Cardiac muscle cell (in vitro differentiated cells and primary cell): ENCODE data around the gene LRIG1. TPM values are rescaled to one million over a fixed set of nuclear protein-coding genes. Genes with fewer than 3 reads are reported as not detected.

ENCODE experiments used
- DNase-seq, 2 donors: peaks; one replicate each; pipeline versions ENCODE4 v3.0.0 to v3.0.0-alpha.2; 2010 to 2017; ENCODE audit warnings: low read depth in 1 of 2, low spot score in 1 of 2
- H3K27ac ChIP-seq: fragments of 200-600 bp; sonication (generic); 2 replicates; pipeline ENCODE4 v1.5.1; 2016
- H3K27me3 ChIP-seq: fragments of 200-600 bp; sonication (generic); 2 replicates; pipeline ENCODE4 v1.6.0; 2016; ENCODE audit warnings: control low read depth
- H3K36me3 ChIP-seq: fragments of 200-600 bp; sonication (generic); 2 replicates; pipeline ENCODE4 v1.5.1; 2016; ENCODE audit warnings: control low read depth
- H3K4me1 ChIP-seq: fragments of 200-600 bp; sonication (generic); 2 replicates; pipeline ENCODE4 v1.8.1; 2017; ENCODE audit warnings: low read depth, mild to moderate bottlenecking, mixed run types
- H3K4me3 ChIP-seq: fragments of 200-600 bp; sonication (generic); 2 replicates; pipeline ENCODE4 v1.5.1; 2016; ENCODE audit warnings: mild to moderate bottlenecking
- H3K9me3 ChIP-seq: fragments of 200-600 bp; sonication (generic); 2 replicates; pipeline ENCODE4 v1.5.1; 2017; ENCODE audit warnings: low read depth, mild to moderate bottlenecking, control low read depth
- polyA plus RNA-seq: library from polyadenylated mRNA; unstranded; fragments of >200 nt; fragmentation: Nextera tagmentation; extraction: Ambion mirVana; gene quantifications from 2 replicates; pipeline ENCODE4 v1.2.1, GENCODE V29; 2016
- total RNA-seq: library from RNA; depleted of rRNA; stranded (reverse); fragments of >200 nt; gene quantifications from 2 replicates; pipeline ENCODE4 v1.2.3, GENCODE V29; 2016
- TF ChIP-seq, protein P1 (sequence below): IDR thresholded peaks from 2 replicates; pipeline ENCODE4 v1.5.1; 2012; ENCODE audit warnings: low read depth, mild to moderate bottlenecking, low read length

LRIG1 gene
- total and polyA plus RNA-seq, 2 experiments from 2014 or later = 27.8 to 51.1 TPM

DNA sequence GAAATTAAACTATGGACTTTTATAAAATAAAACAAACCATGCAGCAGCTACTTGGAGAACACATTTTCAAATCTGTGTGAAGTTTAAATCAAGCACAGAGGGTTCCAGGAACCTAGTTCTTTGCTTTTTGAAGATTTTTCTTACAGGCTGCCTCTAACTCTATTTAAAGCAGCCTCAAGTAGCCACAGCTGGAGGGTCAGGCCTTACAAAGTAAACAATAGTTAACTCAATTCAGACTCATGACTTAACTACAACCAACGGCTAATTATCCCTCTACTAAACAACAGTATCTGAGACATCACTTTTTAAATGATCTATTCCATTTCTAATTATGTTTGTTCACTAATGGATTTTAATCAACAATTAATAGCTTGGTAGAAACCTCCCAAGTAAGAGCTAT, 9.8 kb downstream of the LRIG1 start:
- Histone ChIP-seq H3K27me3 (no peaks in the 10 kb centered on the region), H3K4me1 (peaks cover 71% of the 10 kb centered on the region), H3K27ac (no peak overlapping the region), H3K36me3 (no peaks in the 10 kb centered on the region), H3K4me3 (no peak overlapping the region), H3K9me3 (no peaks in the 10 kb centered on the region)
- TF ChIP-seq, protein P1, sequence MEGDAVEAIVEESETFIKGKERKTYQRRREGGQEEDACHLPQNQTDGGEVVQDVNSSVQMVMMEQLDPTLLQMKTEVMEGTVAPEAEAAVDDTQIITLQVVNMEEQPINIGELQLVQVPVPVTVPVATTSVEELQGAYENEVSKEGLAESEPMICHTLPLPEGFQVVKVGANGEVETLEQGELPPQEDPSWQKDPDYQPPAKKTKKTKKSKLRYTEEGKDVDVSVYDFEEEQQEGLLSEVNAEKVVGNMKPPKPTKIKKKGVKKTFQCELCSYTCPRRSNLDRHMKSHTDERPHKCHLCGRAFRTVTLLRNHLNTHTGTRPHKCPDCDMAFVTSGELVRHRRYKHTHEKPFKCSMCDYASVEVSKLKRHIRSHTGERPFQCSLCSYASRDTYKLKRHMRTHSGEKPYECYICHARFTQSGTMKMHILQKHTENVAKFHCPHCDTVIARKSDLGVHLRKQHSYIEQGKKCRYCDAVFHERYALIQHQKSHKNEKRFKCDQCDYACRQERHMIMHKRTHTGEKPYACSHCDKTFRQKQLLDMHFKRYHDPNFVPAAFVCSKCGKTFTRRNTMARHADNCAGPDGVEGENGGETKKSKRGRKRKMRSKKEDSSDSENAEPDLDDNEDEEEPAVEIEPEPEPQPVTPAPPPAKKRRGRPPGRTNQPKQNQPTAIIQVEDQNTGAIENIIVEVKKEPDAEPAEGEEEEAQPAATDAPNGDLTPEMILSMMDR = no peak
- DNase-seq = no peak

DNA sequence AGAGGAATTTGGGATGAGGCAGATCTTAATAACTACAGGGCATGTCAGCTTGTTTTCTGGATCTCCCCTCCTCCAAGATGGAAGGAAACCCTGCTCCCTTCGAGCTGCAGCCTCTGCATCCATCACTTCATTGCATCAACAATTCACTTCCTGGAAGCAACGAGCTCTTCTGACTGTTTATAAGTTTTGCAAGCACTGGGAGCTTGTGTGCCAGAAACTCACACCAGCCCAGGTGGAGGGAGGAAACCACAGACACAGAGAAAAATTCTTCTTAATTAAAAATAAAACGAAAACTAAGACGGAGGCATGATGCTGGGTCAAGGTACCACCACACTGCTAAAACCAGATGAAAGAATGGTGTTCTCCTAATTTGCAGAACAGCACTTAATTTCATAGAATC, 10.6 kb downstream of the LRIG1 start:
- Histone ChIP-seq H3K36me3 (no peaks in the 10 kb centered on the region), H3K9me3 (no peaks in the 10 kb centered on the region), H3K27ac (no peak overlapping the region), H3K4me1 (peaks cover 69% of the 10 kb centered on the region), H3K4me3 (no peak overlapping the region), H3K27me3 (no peaks in the 10 kb centered on the region)
- peak in 1 of 2 donors; percentile 36 for DNase-seq
- TF ChIP-seq, protein P1 = no peak

DNA sequence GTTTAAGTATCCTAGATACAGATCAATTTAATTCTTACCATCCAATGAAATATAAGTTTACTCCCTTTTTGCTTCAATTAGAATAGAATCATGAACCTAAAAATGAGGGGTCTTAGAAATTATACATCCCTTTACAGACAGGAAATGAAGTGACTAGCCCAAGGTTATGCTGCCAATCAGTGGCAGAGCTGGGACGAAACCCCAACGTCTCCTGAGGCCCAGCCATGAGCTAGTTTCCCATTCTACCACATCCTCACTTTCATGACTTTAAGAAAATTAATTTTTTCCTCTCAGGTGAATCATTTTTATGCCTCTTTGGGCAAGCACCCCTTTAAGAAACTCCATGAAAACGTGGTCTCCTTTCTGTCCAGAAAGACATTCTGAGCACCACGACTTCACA, 11.2 kb downstream of the LRIG1 start:
- Histone ChIP-seq H3K36me3 (no peaks in the 10 kb centered on the region), H3K9me3 (no peaks in the 10 kb centered on the region), H3K27me3 (no peaks in the 10 kb centered on the region), H3K4me1 (peaks cover 65% of the 10 kb centered on the region), H3K27ac (no peak overlapping the region), H3K4me3 (no peak overlapping the region)
- DNase-seq = no peak
- TF ChIP-seq, protein P1 = no peak

DNA sequence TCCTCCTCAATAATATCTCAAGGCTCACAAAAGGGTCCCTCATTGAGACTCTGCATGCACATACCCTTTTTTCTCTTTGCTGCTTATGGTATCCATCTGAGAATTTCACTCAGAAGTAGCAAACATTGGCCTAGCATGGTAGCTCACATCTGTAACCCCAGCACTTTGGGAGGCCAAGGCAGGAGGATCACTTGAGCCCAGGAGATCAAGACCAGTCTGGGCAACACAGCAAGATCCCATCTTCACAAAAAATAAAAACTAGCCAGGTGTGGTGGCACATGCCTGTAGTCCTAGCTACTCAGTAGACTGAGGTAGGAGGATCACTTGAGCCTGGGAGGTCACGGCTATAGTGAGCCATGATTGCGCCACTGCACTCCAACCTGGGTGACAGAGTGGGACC, 11.7 kb downstream of the LRIG1 start:
- H3K36me3 ChIP-seq = no peaks in the 10 kb centered on the region
- H3K4me1 ChIP-seq = peaks cover 64% of the 10 kb centered on the region
- no peaks in the 10 kb centered on the region for H3K9me3 ChIP-seq
- DNase-seq = no peak
- no peak overlapping the region for H3K4me3 ChIP-seq
- no peak overlapping the region for H3K27ac ChIP-seq
- no peaks in the 10 kb centered on the region for H3K27me3 ChIP-seq
- TF ChIP-seq, protein P1 = no peak

DNA sequence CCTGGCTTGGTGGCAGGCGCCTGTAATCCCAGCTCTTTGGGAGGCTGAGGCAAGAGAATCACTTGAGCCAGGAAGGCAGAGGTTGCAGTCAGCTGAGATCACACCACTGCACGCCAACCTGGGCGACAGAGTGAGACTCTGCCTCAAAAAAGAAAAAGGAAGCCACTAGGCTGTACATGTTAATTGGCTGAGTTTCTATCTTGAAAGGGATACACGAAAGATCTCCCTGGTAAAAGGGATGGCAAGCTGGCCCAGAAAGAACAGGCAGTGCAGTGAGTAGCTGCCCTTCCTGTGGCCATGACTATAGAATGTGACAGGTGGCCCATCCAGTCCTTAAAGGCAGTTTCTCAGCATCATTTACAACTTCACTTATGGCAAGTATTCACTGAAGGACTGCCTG, 12.3 kb downstream of the LRIG1 start:
- DNase-seq = no peak
- no peaks in the 10 kb centered on the region for H3K36me3 ChIP-seq
- no peak overlapping the region for H3K27ac ChIP-seq
- TF ChIP-seq, protein P1 = no peak
- H3K4me3 ChIP-seq = no peak overlapping the region
- no peaks in the 10 kb centered on the region for H3K9me3 ChIP-seq
- H3K27me3 ChIP-seq = no peaks in the 10 kb centered on the region
- H3K4me1 ChIP-seq = peaks cover 64% of the 10 kb centered on the region

DNA sequence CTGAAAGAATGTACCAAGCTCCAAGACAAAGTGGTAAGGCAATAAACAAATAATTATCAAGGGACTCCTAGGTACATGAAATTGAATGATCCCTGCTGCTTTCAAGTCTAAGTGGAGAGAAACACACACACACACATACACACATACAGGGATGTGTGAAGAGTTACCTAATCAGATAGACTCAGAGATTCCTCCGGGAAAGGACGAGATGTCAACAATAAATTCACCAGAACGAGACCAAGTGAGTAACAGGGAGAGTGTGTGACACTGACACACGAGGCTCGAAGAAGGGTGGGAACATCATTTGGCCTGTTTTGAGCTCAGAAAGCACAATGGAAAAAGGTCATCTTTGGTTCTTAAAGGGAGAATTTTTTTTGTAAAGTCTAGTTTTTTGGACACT, 13.4 kb downstream of the LRIG1 start:
- DNase-seq = no peak
- H3K36me3 ChIP-seq = no peaks in the 10 kb centered on the region
- peaks cover 67% of the 10 kb centered on the region for H3K4me1 ChIP-seq

More for the DNA sequence above, 13.4 kb downstream of the LRIG1 start:
- Histone ChIP-seq H3K9me3 (no peaks in the 10 kb centered on the region), H3K4me3 (no peak overlapping the region), H3K27me3 (no peaks in the 10 kb centered on the region), H3K27ac (no peak overlapping the region)
- TF ChIP-seq, protein P1 = no peak
